IMR-90 (cell line): ENCODE data around the gene ASH1L.

Source experiments
- BHLHE40 ChIP-seq: fragments of 150-350 bp; IDR thresholded peaks from 2 replicates; pipeline ENCODE4 v1.6.1; 2016; ENCODE audit warnings: mild to moderate bottlenecking, low read depth, low read length
- CEBPB ChIP-seq: IDR thresholded peaks from 2 replicates; pipeline ENCODE4 v1.6.1; 2012; ENCODE audit warnings: low read depth, low read length, improper control_type of control experiment
- CTCF ChIP-seq: conservative IDR thresholded peaks from 2 replicates; pipeline ENCODE4 v1.5.1; 2012; ENCODE audit warnings: mild to moderate bottlenecking, low read depth, low read length, improper control_type of control experiment
- FOS ChIP-seq: fragments of 150-350 bp; IDR thresholded peaks from 2 replicates; pipeline ENCODE4 v1.6.1; 2016; ENCODE audit warnings: low read depth, low read length
- MAFK ChIP-seq: IDR thresholded peaks from 2 replicates; pipeline ENCODE4 v1.6.1; 2012; ENCODE audit warnings: low read depth, low read length, improper control_type of control experiment
- MXI1 ChIP-seq: IDR thresholded peaks from 2 replicates; pipeline ENCODE4 v1.6.1; 2012; ENCODE audit warnings: low read depth, mild to moderate bottlenecking, low read length, moderate library complexity, borderline replicate concordance
- POLR2A ChIP-seq: IDR thresholded peaks from 2 replicates; pipeline ENCODE4 v1.6.1; 2012; ENCODE audit warnings: mild to moderate bottlenecking, low read depth, low read length
- RAD21 ChIP-seq: IDR thresholded peaks from 2 replicates; pipeline ENCODE4 v1.6.1; 2012; ENCODE audit warnings: low read length, improper control_type of control experiment
- RCOR1 ChIP-seq: IDR thresholded peaks from 2 replicates; pipeline ENCODE4 v1.6.1; 2012; ENCODE audit warnings: mild to moderate bottlenecking, low read length, improper control_type of control experiment; ENCODE audit not compliant: insufficient replicate concordance
- RFX5 ChIP-seq: IDR thresholded peaks from 2 replicates; pipeline ENCODE4 v1.8.0; 2012; ENCODE audit warnings: low read depth, mild to moderate bottlenecking, low read length, moderate library complexity
- SMC3 ChIP-seq: fragments of 150-350 bp; IDR thresholded peaks from 2 replicates; pipeline ENCODE4 v1.6.1; 2016; ENCODE audit warnings: low read depth, mild to moderate bottlenecking, antibody characterized with exemption, low read length, moderate library complexity
- USF2 ChIP-seq: fragments of 150-350 bp; IDR thresholded peaks from 2 replicates; pipeline ENCODE4 v1.6.1; 2017; ENCODE audit warnings: mild to moderate bottlenecking, antibody characterized with exemption, low read length, low read depth
- TF ChIP-seq, protein P1 (sequence below): fragments of 150-350 bp; IDR thresholded peaks from 2 replicates; pipeline ENCODE4 v1.6.1; 2016; ENCODE audit warnings: low read depth, mild to moderate bottlenecking, low read length, moderate library complexity, borderline replicate concordance

DNA sequence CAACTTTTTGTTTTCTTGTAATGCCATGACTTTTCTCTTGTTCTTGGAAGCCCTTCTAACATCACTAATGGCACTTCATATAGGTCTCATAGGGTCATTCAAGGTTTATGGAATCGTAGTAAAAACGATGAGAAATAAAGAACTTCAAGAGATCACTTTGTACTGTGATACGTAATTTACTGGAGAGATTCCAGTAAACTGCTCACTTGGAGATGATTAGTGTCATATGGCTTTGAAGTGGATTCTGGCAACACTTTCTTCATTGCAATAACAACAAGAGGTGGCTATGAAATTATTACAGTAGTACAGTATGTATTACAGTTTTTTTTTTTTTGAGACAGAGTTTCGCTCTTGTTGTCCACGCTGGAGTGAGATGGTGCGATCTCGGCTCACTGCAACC lies 138.5 kb downstream of the ASH1L start:
- no peak for TF ChIP-seq USF2
- no peak for TF ChIP-seq CTCF
- no peak for TF ChIP-seq BHLHE40
- TF ChIP-seq RCOR1: no peak
- TF ChIP-seq RAD21: no peak
- TF ChIP-seq RFX5: no peak
- TF ChIP-seq POLR2A: no peak
- no peak for TF ChIP-seq MAFK
- no peak for TF ChIP-seq CEBPB
- no peak for TF ChIP-seq SMC3
- TF ChIP-seq FOS: no peak
- TF ChIP-seq, protein P1, sequence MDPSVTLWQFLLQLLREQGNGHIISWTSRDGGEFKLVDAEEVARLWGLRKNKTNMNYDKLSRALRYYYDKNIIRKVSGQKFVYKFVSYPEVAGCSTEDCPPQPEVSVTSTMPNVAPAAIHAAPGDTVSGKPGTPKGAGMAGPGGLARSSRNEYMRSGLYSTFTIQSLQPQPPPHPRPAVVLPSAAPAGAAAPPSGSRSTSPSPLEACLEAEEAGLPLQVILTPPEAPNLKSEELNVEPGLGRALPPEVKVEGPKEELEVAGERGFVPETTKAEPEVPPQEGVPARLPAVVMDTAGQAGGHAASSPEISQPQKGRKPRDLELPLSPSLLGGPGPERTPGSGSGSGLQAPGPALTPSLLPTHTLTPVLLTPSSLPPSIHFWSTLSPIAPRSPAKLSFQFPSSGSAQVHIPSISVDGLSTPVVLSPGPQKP: no peak
- TF ChIP-seq MXI1: no peak
